CD14-positive monocyte (primary cell): ENCODE measurements around the gene SLC1A3. TPM values are rescaled to one million over a fixed set of nuclear protein-coding genes. Genes with fewer than 3 reads are reported as not detected.

Experiments used
- DNase-seq, 3 donors: peaks; one replicate each; pipeline ENCODE4 v3.0.0-alpha.2; 2011 to 2022
- H2AFZ ChIP-seq: 2 replicates; pipeline ENCODE4 v1.6.0; 2012; ENCODE audit warnings: mild to moderate bottlenecking, low read depth, low read length, inconsistent platforms; ENCODE audit not compliant: insufficient read depth, poor library complexity, severe bottlenecking
- H3K27ac ChIP-seq, 2 donors: 1 replicate in 1 of 2; 2 replicates in 1 of 2; pipeline ENCODE4 v1.5.1; 2012 to 2013; ENCODE audit warnings: low read length in 2 of 2, control low read depth in 1 of 2, inconsistent platforms in 1 of 2, low read depth in 1 of 2, mild to moderate bottlenecking in 1 of 2
- H3K27me3 ChIP-seq, 2 donors: one replicate each; pipeline versions ENCODE4 v1.6.0 to v1.6.1; 2011 to 2013; ENCODE audit warnings: low read length in 2 of 2; ENCODE audit not compliant: control insufficient read depth in 2 of 2, insufficient read depth in 2 of 2
- H3K36me3 ChIP-seq, 2 donors: replicated peaks in 1 of 2; 1 replicate in 1 of 2; 2 replicates in 1 of 2; pipeline versions ENCODE4 v1.5.1 to v1.6.1; 2012 to 2013; ENCODE audit warnings: low read length in 2 of 2, control low read depth in 1 of 2, inconsistent platforms in 1 of 2, mild to moderate bottlenecking in 1 of 2; ENCODE audit not compliant: insufficient read depth in 2 of 2, control insufficient read depth in 1 of 2
- H3K4me1 ChIP-seq, 2 donors: 1 replicate in 1 of 2; 2 replicates in 1 of 2; pipeline versions ENCODE4 v1.5.1 to v1.6.1; 2012 to 2013; ENCODE audit warnings: low read length in 2 of 2, control low read depth in 1 of 2, inconsistent platforms in 1 of 2, mild to moderate bottlenecking in 1 of 2, moderate library complexity in 1 of 2; ENCODE audit not compliant: insufficient read depth in 2 of 2, control insufficient read depth in 1 of 2
- H3K4me2 ChIP-seq: replicated peaks from 2 replicates; pipeline ENCODE3; 2012; ENCODE audit warnings: low read length, moderate library complexity, mild to moderate bottlenecking; ENCODE audit not compliant: poor library complexity, severe bottlenecking; ENCODE audit errors: extremely low read depth
- H3K4me3 ChIP-seq, 3 experiments: fragments of 200-600 bp in 1 of 3; sonication (generic) in 1 of 3; replicated peaks in 1 of 3; 1 replicate in 2 of 3; 2 replicates in 1 of 3; pipeline ENCODE4 v1.5.1; 2011 to 2013; ENCODE audit warnings: low read length in 3 of 3, mild to moderate bottlenecking in 3 of 3, control low read depth in 2 of 3, low read depth in 2 of 3, inconsistent platforms in 1 of 3, moderate library complexity in 1 of 3
- H3K79me2 ChIP-seq: 2 replicates; pipeline ENCODE4 v1.6.0; 2012; ENCODE audit warnings: mild to moderate bottlenecking, control low read depth, inconsistent platforms, low read length, moderate library complexity; ENCODE audit not compliant: insufficient read depth
- H3K9ac ChIP-seq: 2 replicates; pipeline ENCODE4 v1.6.0; 2017; ENCODE audit warnings: low read length, mild to moderate bottlenecking; ENCODE audit not compliant: insufficient read depth, poor library complexity, severe bottlenecking
- H3K9me3 ChIP-seq, 2 donors: replicated peaks in 1 of 2; 1 replicate in 1 of 2; 2 replicates in 1 of 2; pipeline versions ENCODE4 v1.5.1 to v1.6.1; 2012 to 2013; ENCODE audit warnings: low read length in 2 of 2, control low read depth in 1 of 2; ENCODE audit not compliant: control insufficient read depth in 1 of 2, insufficient read depth in 1 of 2
- H4K20me1 ChIP-seq: 2 replicates; pipeline ENCODE4 v1.6.0; 2012; ENCODE audit warnings: mild to moderate bottlenecking, low read length, control low read depth, moderate library complexity; ENCODE audit not compliant: insufficient read depth
- H3K27ac Mint-ChIP-seq, 7 donors: one replicate each; pipeline ENCODE4 v1.8.0; 2020; ENCODE audit warnings: mild to moderate bottlenecking in 7 of 7, mixed read lengths in 7 of 7, moderate library complexity in 6 of 7, inconsistent platforms in 2 of 7
- H3K27me3 Mint-ChIP-seq, 3 donors: one replicate each; pipeline ENCODE4 v1.8.0; 2021 to 2022; ENCODE audit warnings: low read depth in 3 of 3, mild to moderate bottlenecking in 3 of 3, mixed read lengths in 3 of 3, moderate library complexity in 3 of 3, inconsistent platforms in 1 of 3
- H3K36me3 Mint-ChIP-seq, 2 donors: one replicate each; pipeline ENCODE4 v1.8.0; 2020; ENCODE audit warnings: mixed read lengths in 2 of 2, inconsistent platforms in 1 of 2, mild to moderate bottlenecking in 1 of 2
- H3K4me1 Mint-ChIP-seq: one replicate; pipeline ENCODE4 v1.8.0; 2020; ENCODE audit warnings: mild to moderate bottlenecking, mixed read lengths
- H3K4me3 Mint-ChIP-seq, 2 donors: one replicate each; pipeline ENCODE4 v1.8.0; 2020; ENCODE audit warnings: mild to moderate bottlenecking in 2 of 2, mixed read lengths in 2 of 2, moderate library complexity in 1 of 2
- H3K9me3 Mint-ChIP-seq, 7 donors: one replicate each; pipeline ENCODE4 v1.8.0; 2020 to 2022; ENCODE audit warnings: mixed read lengths in 7 of 7, mild to moderate bottlenecking in 6 of 7, moderate library complexity in 6 of 7, inconsistent platforms in 2 of 7
- CTCF ChIP-seq: fragments of 200-600 bp; IDR thresholded peaks from one replicate; pipeline ENCODE4 v1.8.0; 2022; ENCODE audit warnings: antibody characterized with exemption, mild to moderate bottlenecking
- WGBS: methylation state at CpG from one replicate; pipeline ENCODE4 v1.1.5; 2013; ENCODE audit warnings: missing lambda C conversion rate; ENCODE audit not compliant: insufficient coverage; 5-methylcytosine and 5-hydroxymethylcytosine counted together
- intact Hi-C, 2 donors: fragments of 100-400 bp; cut with micrococcal nuclease; formaldehyde crosslinking; loops; one replicate each; pipeline versions ENCODE4 v1.15.0 to v1.15.1; 2023
- polyA plus RNA-seq, 3 donors: library from polyadenylated mRNA; depleted of rRNA in 1 of 3; unstranded in 2 of 3; stranded (reverse) in 1 of 3; fragments of 300-500 nt in 2 of 3; fragments of >200 nt in 1 of 3; fragmentation: Illumina TruSeq in 2 of 3; gene quantifications; 1 replicate in 2 of 3; 2 replicates in 1 of 3; pipeline ENCODE4 v1.2.3, GENCODE V29; 2012 to 2021

The SLC1A3 gene
- polyA plus RNA-seq, 3 donors: 1.2 to 3.3 (median 1.3) TPM

GRCh38 chr5:36706662-36707061 lies 100.3 kb downstream of the SLC1A3 start:
- peaks cover 37% of the 10 kb centered on the region for H3K79me2 ChIP-seq
- peaks cover 0 to 6% (median 3%) of the 10 kb centered on the region in 7 donors for H3K9me3 Mint-ChIP-seq
- no peak for TF ChIP-seq CTCF
- no peak overlapping the region for H3K9ac ChIP-seq
- H2AFZ ChIP-seq: no peak overlapping the region
- no peak overlapping the region for H3K27ac ChIP-seq
- no peaks in the 10 kb centered on the region for H3K9me3 ChIP-seq
- peaks cover 19% of the 10 kb centered on the region for H3K4me1 Mint-ChIP-seq
- peaks cover 8 to 9% of the 10 kb centered on the region in 2 donors for H3K4me1 ChIP-seq
- H3K36me3 ChIP-seq: peaks cover 8 to 51% of the 10 kb centered on the region in 2 donors
- intact Hi-C loops: no loop called here
- peaks cover 2% of the 10 kb centered on the region for H4K20me1 ChIP-seq
- H3K4me3 ChIP-seq: no peak overlapping the region
- H3K27ac Mint-ChIP-seq: no peak overlapping the region
- no peak overlapping the region for H3K4me2 ChIP-seq
- DNase-seq: no peak
- H3K4me3 Mint-ChIP-seq: no peak overlapping the region
- no peaks in the 10 kb centered on the region for H3K27me3 ChIP-seq
- H3K27me3 Mint-ChIP-seq: no peaks in the 10 kb centered on the region
- H3K36me3 Mint-ChIP-seq: peaks cover 50 to 56% of the 10 kb centered on the region in 2 donors
- 100% methylated on average over 3 of the region's 4 CpGs for WGBS

GRCh38 chr5:36708996-36709395 lies 102.6 kb downstream of the SLC1A3 start:
- peaks cover 8 to 11% of the 10 kb centered on the region in 2 donors for H3K4me1 ChIP-seq
- H3K36me3 Mint-ChIP-seq: peaks cover 39 to 43% of the 10 kb centered on the region in 2 donors
- intact Hi-C loops: no loop called here
- peaks cover 12% of the 10 kb centered on the region for H4K20me1 ChIP-seq
- H3K36me3 ChIP-seq: peaks cover 8 to 51% of the 10 kb centered on the region in 2 donors
- peaks cover 16% of the 10 kb centered on the region for H3K4me1 Mint-ChIP-seq
- DNase-seq: no peak
- no peak overlapping the region for H3K4me3 Mint-ChIP-seq
- no peaks in the 10 kb centered on the region for H3K9me3 ChIP-seq
- H3K79me2 ChIP-seq: peaks cover 54% of the 10 kb centered on the region
- peaks cover 0 to 6% (median 3%) of the 10 kb centered on the region in 7 donors for H3K9me3 Mint-ChIP-seq
- no peaks in the 10 kb centered on the region for H3K27me3 ChIP-seq
- H3K27ac ChIP-seq: no peak overlapping the region
- TF ChIP-seq CTCF: no peak
- no peak overlapping the region for H3K4me2 ChIP-seq
- H3K27me3 Mint-ChIP-seq: no peaks in the 10 kb centered on the region
- no peak overlapping the region for H3K27ac Mint-ChIP-seq
- H3K4me3 ChIP-seq: no peak overlapping the region
- no CpG with 5 or more reads among the region's 5 CpGs for WGBS
- H3K9ac ChIP-seq: no peak overlapping the region
- H2AFZ ChIP-seq: no peak overlapping the region
